ENCODE results near the gene YWHAH.

GRCh38 chr22:31896472-31896871 lies 47.9 kb upstream of the YWHAH start:
- TF ChIP-seq, protein P1, sequence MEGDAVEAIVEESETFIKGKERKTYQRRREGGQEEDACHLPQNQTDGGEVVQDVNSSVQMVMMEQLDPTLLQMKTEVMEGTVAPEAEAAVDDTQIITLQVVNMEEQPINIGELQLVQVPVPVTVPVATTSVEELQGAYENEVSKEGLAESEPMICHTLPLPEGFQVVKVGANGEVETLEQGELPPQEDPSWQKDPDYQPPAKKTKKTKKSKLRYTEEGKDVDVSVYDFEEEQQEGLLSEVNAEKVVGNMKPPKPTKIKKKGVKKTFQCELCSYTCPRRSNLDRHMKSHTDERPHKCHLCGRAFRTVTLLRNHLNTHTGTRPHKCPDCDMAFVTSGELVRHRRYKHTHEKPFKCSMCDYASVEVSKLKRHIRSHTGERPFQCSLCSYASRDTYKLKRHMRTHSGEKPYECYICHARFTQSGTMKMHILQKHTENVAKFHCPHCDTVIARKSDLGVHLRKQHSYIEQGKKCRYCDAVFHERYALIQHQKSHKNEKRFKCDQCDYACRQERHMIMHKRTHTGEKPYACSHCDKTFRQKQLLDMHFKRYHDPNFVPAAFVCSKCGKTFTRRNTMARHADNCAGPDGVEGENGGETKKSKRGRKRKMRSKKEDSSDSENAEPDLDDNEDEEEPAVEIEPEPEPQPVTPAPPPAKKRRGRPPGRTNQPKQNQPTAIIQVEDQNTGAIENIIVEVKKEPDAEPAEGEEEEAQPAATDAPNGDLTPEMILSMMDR (IDR thresholded peaks at IDR 0.05): no peak
- TF ChIP-seq POLR2A (IDR thresholded peaks at IDR 0.05) (no peak), EP300 (IDR thresholded peaks at IDR 0.05) (no peak)

Measured in stomach (tissue), 4 donors.